GM18909 (cell line): Measurements from ENCODE around the gene PPP4R1.
"Not testable (repeated sequence)": the region's sequence is repeated elsewhere in the genome, so short reads cannot be mapped to it uniquely, and the experiment has no call there.

Experiments
- ATAC-seq: cut with Tn5 transposase; IDR thresholded peaks from one replicate; pipeline ENCODE4 v1.9.1; 2021; ENCODE audit warnings: mild to moderate bottlenecking; ENCODE audit not compliant: unreplicated experiment, poor library complexity

Gene PPP4R1, protein sequence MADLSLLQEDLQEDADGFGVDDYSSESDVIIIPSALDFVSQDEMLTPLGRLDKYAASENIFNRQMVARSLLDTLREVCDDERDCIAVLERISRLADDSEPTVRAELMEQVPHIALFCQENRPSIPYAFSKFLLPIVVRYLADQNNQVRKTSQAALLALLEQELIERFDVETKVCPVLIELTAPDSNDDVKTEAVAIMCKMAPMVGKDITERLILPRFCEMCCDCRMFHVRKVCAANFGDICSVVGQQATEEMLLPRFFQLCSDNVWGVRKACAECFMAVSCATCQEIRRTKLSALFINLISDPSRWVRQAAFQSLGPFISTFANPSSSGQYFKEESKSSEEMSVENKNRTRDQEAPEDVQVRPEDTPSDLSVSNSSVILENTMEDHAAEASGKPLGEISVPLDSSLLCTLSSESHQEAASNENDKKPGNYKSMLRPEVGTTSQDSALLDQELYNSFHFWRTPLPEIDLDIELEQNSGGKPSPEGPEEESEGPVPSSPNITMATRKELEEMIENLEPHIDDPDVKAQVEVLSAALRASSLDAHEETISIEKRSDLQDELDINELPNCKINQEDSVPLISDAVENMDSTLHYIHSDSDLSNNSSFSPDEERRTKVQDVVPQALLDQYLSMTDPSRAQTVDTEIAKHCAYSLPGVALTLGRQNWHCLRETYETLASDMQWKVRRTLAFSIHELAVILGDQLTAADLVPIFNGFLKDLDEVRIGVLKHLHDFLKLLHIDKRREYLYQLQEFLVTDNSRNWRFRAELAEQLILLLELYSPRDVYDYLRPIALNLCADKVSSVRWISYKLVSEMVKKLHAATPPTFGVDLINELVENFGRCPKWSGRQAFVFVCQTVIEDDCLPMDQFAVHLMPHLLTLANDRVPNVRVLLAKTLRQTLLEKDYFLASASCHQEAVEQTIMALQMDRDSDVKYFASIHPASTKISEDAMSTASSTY

GRCh38 chr18:9614401-9615279 lies at the start of gene PPP4R1:
PPP4R1 (minus strand) TSS chr18:9614559; CDS start chr18:9614484, 75 bp downstream.
- ATAC-seq: peak; percentile 62

- ATAC-seq: no peak
Observed at GRCh38 chr18:9663377-9663776, 49.0 kb upstream of the PPP4R1 start.

DNA sequence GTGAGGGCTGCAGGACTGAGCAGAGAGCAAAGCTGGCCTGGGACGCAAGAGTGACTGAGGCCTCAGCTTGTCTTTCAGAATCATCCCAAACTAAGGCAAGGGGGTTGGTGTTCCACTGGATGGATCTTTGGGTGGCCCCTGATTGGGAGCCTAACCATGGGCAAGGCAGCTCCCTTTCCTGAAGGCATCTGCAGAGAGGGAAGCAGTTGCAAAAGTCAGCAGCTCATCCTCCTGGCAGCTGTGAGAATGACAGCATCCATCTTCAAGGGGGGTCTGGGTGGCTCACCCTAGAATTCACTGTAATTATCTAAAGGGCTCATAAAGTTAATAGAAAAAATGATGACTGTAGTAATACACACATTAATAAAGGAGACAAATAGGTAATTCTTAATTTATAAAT lies 47.2 kb upstream of the PPP4R1 start:
- ATAC-seq: no peak

DNA sequence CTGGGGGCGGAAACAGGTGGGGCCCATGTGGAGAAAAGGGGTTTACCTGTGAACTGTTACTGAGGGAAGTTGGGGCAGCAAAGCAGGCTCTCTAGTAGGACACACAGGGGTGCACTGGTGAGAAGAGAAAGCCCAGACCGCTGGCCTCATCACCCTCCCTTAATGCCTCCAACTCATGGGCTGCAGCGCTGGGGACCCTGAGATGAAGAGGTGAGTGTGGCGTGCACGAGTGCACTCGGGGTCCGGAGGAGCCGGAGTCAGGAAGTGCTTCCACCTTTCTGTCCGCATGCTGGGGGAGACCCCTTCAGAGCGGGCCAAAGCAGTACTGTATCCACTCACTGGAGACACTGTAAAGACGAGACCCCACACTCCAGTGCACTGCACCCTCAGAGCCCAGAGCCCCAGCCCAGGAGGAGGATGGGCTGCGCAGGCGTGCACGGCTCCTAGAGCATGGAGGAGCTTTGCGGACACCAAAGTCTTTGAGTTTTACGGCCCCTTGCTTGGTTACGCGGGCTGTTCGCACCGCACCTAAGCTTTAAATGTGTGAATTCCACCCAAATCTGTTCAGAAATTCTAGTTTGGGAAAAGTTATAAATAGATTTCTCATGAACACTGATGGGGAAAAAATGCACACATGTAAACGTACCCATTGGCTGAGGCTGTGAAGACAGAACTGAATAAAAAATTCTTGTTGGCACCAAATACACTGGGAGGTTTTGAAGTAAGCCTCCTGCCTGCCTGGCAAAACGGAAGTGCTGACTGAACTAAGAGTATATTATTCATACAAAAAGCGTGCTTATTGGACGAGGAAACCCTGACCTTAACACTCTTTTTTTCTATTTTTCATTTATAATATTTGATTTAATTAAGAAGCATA lies 45.4 kb upstream of the PPP4R1 start:
- no peak for ATAC-seq

- no peak for ATAC-seq
Observed at GRCh38 chr18:9658087-9658641, 43.8 kb upstream of the PPP4R1 start.

DNA sequence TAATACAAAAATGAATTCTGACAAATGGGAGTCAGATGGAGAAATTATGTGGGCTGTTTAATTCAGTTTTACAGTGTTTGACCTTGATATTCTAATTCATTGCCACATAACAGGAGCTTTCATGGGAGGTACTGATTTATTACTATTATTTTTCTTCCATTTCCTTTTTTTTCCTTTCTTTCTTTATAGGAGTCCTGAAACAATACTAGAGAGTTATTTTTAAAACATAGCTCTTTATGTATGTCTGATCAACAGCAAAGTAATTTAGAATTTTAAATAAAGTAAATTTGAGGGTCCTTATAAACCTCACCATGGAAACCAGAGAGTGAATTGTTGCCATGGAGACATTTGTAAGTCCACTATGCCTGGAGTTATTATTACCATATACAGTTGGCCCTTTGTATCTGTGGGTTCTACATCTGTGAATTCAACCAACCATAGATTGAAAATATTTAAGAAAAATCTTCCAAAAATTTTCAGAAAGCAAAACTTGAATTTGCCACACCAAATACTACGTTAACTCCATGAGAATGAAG lies 40.9 kb upstream of the PPP4R1 start:
- ATAC-seq: no peak

DNA sequence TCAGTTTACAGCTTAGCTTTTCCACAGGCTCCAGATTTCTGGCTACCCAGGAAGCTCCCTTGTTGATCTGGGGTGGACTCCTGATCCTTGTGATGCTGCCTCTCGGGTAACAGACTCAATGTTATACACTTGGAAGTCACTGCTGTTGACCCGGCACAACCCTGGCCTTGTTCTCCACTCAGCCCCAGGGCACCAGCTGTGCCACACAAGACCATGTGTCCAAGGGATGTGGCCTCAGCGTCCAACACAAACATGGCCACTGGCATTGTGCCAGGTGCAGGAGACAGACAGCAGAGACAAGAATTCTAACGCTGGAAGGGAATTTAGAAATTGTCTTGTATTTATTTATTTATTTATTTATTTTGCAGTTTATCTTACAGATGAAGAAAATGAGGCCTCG lies 39.0 kb upstream of the PPP4R1 start:
- no peak for ATAC-seq

DNA sequence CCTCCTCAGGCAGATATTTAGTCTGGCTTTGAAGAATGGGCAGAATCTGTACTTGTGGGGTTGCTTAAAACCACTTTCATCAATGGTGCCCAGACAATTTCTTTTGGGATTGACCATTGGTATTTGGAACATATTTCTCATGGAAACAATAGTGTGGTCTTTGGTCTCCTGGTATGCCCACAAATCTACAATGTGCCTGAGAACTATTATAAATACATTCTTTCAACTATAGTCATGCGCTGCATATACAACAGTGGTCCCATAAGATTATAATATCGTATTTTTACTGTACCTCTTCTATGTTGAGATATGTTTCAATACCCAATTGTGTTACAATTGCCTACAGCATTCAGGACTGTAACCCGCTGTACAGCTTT lies 34.8 kb upstream of the PPP4R1 start:
- ATAC-seq: no peak

- ATAC-seq: no peak
Observed at GRCh38 chr18:9648431-9649163, 34.2 kb upstream of the PPP4R1 start.

DNA sequence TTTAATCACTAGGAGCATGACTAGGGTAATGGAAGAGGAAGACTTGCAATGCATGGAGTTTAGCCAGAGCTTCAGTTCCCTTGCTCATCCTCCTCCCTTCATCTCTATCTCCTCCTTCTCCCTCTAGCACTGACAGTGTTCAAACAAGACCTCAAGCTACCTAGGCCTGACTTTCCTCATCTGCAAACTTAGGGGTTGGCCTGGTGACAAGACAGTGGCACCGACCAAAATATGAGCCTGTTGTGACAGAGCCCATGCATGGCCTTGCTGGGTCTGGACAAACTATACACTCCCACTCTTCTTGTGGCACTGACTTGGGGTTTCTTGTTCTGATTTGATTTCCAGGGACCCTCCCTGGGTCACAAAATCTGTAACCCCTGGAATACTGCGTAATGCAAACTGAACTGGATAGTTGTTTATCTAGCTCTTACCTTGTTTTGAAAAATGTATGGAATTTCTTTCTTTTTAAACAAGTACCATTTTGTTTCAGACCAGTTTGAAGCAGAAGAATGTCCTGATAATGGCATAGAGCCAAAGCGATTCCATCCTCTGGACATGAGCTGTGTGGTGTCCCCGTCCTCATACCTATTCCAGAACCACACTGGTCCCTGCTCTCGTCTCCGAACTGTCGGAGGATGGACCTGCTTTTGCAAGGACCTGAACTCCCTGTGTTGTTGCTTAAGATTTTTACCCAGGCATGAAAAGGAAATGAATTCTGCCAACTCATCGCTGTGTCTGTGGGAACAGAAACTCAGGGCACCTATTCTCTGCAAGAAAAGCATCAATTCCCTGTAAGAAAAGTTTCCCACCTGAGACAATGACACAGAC lies 33.4 kb upstream of the PPP4R1 start:
- ATAC-seq: no peak

GRCh38 chr18:9643549-9643948 lies 29.2 kb upstream of the PPP4R1 start:
- no peak for ATAC-seq

DNA sequence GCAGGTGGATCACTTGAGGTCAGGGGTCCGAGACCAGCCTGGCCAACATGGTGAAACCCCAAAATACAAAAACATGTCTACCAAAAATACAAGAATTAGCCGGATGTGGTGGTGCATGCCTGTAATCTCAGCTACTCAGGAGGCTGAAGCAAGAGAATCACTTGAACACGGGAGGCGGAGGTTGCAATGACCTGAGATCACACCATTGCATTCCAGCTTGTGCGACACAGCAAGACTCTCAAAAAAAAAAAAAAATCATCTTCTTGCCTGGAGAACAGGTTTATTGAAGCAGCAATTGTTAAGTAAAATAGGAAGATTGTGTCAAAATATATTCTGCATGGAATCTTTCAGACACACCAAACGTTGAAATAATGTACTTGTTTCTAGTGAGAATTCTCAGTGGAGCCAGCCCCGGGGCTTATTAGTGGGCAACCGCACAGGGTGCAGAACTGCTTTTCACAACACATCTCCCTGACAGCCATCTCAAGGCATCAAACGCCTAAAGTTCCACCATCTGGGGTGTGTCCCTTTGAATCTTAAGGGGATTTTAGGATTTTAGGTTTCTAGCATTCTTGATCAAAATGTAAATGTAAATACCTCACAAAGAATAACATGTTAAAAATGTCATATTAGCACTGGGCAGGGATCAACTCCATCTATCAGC lies 28.6 kb upstream of the PPP4R1 start:
- no peak for ATAC-seq

DNA sequence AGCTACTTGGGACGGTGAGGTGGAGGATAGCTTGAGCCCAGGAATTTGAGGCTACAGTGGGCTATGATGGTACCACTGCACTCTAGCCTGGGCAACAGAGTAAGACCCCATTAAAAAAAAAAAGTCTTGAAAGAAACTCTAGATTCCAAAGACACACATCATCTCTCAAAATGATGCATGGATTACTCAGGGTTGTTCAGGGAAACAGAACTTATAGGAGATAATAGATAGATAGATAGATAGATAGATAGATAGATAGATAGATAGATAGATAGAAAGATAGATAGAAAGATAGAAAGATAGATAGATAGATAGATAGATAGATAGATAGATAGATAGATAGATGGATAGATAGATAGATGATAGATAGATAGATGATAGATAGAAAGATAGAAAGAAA lies 26.7 kb upstream of the PPP4R1 start:
- not testable (repeated sequence) for ATAC-seq

DNA sequence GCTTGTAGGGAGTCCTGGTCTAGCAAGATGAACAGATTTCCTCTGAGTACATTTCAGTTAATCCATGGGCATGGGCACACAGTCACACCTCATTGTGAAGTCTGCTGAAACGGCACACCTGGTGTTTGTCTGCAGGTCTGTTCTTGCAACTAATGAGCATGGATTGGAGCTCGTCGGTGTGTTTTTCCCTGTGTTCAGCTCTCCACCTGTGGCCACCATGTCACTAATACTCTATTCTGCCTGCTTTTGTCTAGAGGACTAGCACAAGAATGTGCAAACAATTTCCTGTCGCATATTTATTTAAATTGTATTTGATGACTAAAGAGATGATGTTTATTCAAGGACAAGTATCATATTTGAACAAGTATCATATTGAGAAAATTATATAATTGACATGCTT lies 24.5 kb upstream of the PPP4R1 start:
- ATAC-seq: no peak

- no peak for ATAC-seq
Observed at GRCh38 chr18:9637036-9637767, 22.8 kb upstream of the PPP4R1 start.

DNA sequence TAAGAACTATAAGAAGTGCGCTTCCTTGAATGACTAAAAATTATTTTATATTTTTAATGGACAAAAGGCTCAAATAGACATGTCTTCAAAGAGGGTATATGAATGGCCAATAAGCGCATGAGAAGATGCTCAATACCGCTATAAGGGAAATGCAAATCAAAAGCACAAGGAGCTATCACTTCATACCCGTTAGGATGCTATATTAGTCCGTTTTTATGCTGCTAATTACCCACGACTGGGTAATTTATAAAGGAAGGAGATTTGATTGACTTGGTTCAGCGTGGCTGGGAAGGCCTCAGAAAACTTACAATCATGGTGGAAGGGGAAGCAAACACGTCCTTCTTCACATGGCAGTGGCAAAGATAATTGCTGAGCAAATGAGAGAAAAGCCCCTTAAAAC lies 20.5 kb upstream of the PPP4R1 start:
- no peak for ATAC-seq
